GM19099 (cell line): ENCODE results near the gene PTF1A.

Experiments used
- POLR2A ChIP-seq: IDR thresholded peaks from 3 replicates; pipeline ENCODE4 v1.6.1; 2011; ENCODE audit warnings: low read depth; ENCODE audit not compliant: insufficient read length; ENCODE audit errors: extremely low read depth

The PTF1A gene

GRCh38 chr10:23172429-23173213, 19.5 kb upstream of the PTF1A start:
- TF ChIP-seq POLR2A, result no peak

- TF ChIP-seq POLR2A, result no peak
Observed at GRCh38 chr10:23173214-23174073, 18.7 kb upstream of the PTF1A start.

GRCh38 chr10:23174074-23174976, 17.8 kb upstream of the PTF1A start:
- TF ChIP-seq POLR2A, result no peak

- no peak for TF ChIP-seq POLR2A
Observed at GRCh38 chr10:23174977-23175512, 17.1 kb upstream of the PTF1A start.

- no peak for TF ChIP-seq POLR2A
Observed at GRCh38 chr10:23186178-23186577, 5.9 kb upstream of the PTF1A start.

GRCh38 chr10:23186697-23187096, 5.4 kb upstream of the PTF1A start:
- no peak for TF ChIP-seq POLR2A

GRCh38 chr10:23187155-23187554, 5.0 kb upstream of the PTF1A start:
- TF ChIP-seq POLR2A, result no peak

DNA sequence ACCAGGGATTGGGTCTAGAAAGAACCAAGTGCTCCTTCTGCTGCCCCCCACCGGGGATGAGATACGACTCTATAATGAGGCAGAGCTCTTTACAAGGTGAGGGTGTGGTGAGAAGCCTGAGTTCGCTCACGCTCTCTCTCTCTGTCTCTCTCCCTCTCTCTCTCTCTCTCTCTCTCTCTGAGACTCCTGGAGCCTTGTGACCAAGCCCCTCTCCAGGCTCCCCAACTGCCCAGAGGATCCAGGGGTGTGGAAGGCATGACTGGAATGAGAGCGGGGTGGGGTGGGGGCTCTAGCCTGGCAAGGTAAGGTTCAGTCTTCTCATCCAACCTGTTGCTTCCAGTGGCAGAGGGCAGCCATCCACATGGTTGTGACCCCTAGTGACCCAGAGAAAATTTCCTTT, 3.1 kb upstream of the PTF1A start:
- TF ChIP-seq POLR2A, result no peak

DNA sequence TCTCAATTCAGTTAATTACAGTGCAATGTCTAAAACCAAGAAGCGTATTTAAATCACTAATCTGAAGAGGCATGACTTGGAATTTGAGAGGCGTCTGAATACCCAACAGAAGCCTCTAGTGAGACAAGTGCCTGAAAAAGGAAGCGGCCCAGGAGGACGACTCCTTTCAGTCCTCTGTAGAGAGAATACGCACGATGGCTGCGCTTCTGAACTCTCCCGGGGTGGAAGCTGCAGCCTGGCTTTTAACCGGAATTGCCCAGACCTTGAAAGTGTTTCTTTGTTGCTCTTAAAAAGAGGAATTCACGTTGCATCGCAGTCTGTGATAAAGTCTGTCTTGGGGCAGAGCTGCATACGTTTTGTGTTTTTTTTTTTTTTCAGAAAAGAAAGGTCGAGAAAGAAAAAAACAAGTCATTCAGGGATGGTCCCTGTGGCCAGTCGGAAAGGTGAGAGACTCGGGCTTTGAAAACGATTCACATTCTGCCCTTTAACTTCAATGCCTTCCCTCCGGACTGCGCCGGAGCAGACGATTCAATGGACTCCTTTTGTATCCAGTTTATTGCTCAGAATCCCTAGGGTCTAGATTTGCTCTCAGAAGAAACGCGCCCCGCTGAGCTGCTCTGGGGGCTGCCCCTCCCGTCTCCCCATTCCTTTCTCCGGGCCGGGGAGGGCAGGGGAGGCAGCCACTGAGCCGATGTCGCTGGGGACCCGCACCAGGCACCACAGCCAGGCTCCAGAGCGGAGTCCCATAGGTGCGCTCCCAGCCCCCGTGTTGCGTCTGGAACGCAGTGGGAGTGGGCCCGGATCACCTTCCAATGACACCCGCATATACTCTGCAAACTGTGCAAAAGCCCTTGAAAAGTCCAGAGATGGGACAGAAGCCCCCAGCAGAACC, 994 bp upstream of the PTF1A start:
- TF ChIP-seq POLR2A, result no peak

DNA sequence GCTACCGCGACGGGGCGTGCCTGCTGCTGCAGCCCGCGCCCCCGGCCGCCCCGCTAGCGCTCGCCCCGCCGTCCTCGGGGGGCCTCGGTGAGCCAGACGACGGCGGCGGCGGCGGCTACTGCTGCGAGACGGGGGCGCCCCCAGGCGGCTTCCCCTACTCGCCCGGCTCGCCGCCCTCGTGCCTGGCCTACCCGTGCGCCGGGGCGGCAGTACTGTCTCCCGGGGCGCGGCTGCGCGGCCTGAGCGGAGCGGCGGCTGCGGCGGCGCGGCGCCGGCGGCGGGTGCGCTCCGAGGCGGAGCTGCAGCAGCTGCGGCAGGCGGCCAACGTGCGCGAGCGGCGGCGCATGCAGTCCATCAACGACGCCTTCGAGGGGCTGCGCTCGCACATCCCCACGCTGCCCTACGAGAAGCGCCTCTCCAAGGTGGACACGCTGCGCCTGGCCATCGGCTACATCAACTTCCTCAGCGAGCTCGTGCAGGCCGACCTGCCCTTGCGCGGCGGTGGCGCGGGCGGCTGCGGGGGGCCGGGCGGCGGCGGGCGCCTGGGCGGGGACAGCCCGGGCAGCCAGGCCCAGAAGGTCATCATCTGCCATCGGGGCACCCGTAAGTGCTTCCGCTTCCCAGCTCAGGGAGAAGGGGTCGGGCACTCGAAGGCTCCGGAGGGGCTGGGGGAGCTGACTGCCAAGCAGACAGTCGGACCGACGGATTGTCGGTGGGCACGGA, 761 bp downstream of the PTF1A start:
- TF ChIP-seq POLR2A, result no peak

- no peak for TF ChIP-seq POLR2A
Observed at GRCh38 chr10:23193435-23194074, 1.4 kb downstream of the PTF1A start.

DNA sequence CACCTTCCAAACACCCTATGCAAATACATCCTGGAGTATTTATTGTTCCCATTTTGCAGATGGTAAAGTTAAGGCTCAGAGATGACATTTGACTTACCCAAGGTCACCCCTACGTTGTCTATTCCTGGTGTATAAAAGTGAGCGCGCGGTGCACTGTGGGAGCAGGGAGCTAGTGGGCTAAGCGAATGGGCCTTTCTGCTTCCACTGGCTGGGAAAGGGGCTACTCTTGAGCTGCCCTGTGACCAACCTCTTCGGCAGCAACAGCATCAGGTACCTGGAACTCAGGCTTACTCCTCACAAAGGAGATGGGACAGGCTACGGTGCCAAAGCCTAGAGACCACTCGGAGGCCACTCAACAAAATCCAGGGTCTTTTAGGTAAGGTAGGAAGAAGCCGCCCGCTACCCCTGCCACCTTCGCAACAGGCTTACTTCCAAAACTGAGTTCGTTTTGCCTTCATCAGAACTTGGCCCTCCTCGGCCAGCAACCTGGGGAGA, 2.4 kb downstream of the PTF1A start:
- TF ChIP-seq POLR2A, result no peak
